A549 (cell line): ENCODE measurements around the gene LILRB3. TPM values are rescaled to one million over a fixed set of nuclear protein-coding genes. Genes with fewer than 3 reads are reported as not detected.

Source experiments
- polyA plus RNA-seq, 4 experiments: library from polyadenylated mRNA; depleted of rRNA in 3 of 4; stranded (reverse); fragments of >200 nt; fragmentation: RNase III in 1 of 4; extraction: RNeasy Plus Mini Kit Qiagen cat#74134 plus additional on column Dnase treatment in 1 of 4; gene quantifications; 2 replicates in 3 of 4; 3 replicates in 1 of 4; pipeline ENCODE4 v1.2.3, GENCODE V29; 2011 to 2017
- small RNA-seq, 6 experiments: library from RNA; depleted of rRNA; stranded (forward); fragments of <200 nt; gene quantifications; one replicate each; pipeline ENCODE3, GENCODE V24; 2012

The LILRB3 gene
- polyA plus RNA-seq, 2 of the 4 experiments (the other 2 are of a cell fraction) = not detected

Small RNA genes lying within 50 kb of the gene (small RNA-seq; reads per million reads assigned to genes)
- gene RNU6-1307P = 0 reads per million in 6 experiments

Other genes with a start within 250 kb of the LILRB3 start
- gene CACNG6, start 231.4 kb downstream of the LILRB3 start, polyA plus RNA-seq (2011; rRNA removed) = 15.6 and 16.2 TPM in 2 replicates
- gene CACNG6, start 231.4 kb downstream of the LILRB3 start, polyA plus RNA-seq (2017; fragmentation: RNase III; extraction: RNeasy Plus Mini Kit Qiagen cat#74134 plus additional on column Dnase treatment) = 4.4 to 8.2 TPM (median 7.3 TPM) in 3 replicates
- gene VSTM1, start 159.1 kb downstream of the LILRB3 start, polyA plus RNA-seq (2011; rRNA removed) = 0.25 and 0.28 TPM in 2 replicates
- 0.50 to 0.94 TPM (median 0.53 TPM) in 3 replicates for gene VSTM1, start 159.1 kb downstream of the LILRB3 start, polyA plus RNA-seq (2017; fragmentation: RNase III; extraction: RNeasy Plus Mini Kit Qiagen cat#74134 plus additional on column Dnase treatment)
- not detected in 2 replicates for gene TARM1, start 141.6 kb downstream of the LILRB3 start, polyA plus RNA-seq (2011; rRNA removed)
- not detected in 3 replicates for gene TARM1, start 141.6 kb downstream of the LILRB3 start, polyA plus RNA-seq (2017; fragmentation: RNase III; extraction: RNeasy Plus Mini Kit Qiagen cat#74134 plus additional on column Dnase treatment)
- gene OSCAR, start 122.2 kb downstream of the LILRB3 start, polyA plus RNA-seq (2011; rRNA removed) = 0.26 and 0.33 TPM in 2 replicates
- 0.28 to 0.63 TPM (median 0.31 TPM) in 3 replicates for gene OSCAR, start 122.2 kb downstream of the LILRB3 start, polyA plus RNA-seq (2017; fragmentation: RNase III; extraction: RNeasy Plus Mini Kit Qiagen cat#74134 plus additional on column Dnase treatment)
- 36.5 and 43.5 TPM in 2 replicates for gene NDUFA3, start 120.2 kb downstream of the LILRB3 start, polyA plus RNA-seq (2011; rRNA removed)
- gene NDUFA3, start 120.2 kb downstream of the LILRB3 start, polyA plus RNA-seq (2017; fragmentation: RNase III; extraction: RNeasy Plus Mini Kit Qiagen cat#74134 plus additional on column Dnase treatment) = 188 to 198 TPM (median 190 TPM) in 3 replicates
- gene TFPT, start 107.3 kb downstream of the LILRB3 start, polyA plus RNA-seq (2011; rRNA removed) = 10.8 and 16.1 TPM in 2 replicates
- 26.1 to 29.2 TPM (median 26.6 TPM) in 3 replicates for gene TFPT, start 107.3 kb downstream of the LILRB3 start, polyA plus RNA-seq (2017; fragmentation: RNase III; extraction: RNeasy Plus Mini Kit Qiagen cat#74134 plus additional on column Dnase treatment)
- gene PRPF31, start 107.3 kb downstream of the LILRB3 start, polyA plus RNA-seq (2011; rRNA removed) = 66.9 and 69.8 TPM in 2 replicates
- gene PRPF31, start 107.3 kb downstream of the LILRB3 start, polyA plus RNA-seq (2017; fragmentation: RNase III; extraction: RNeasy Plus Mini Kit Qiagen cat#74134 plus additional on column Dnase treatment) = 164 to 169 TPM (median 164 TPM) in 3 replicates
- 24.9 and 28.3 TPM in 2 replicates for gene CNOT3, start 85.2 kb downstream of the LILRB3 start, polyA plus RNA-seq (2011; rRNA removed)
- gene CNOT3, start 85.2 kb downstream of the LILRB3 start, polyA plus RNA-seq (2017; fragmentation: RNase III; extraction: RNeasy Plus Mini Kit Qiagen cat#74134 plus additional on column Dnase treatment) = 59.2 to 62.6 TPM (median 62.4 TPM) in 3 replicates
- 6.8 and 13.3 TPM in 2 replicates for gene LENG1, start 63.3 kb downstream of the LILRB3 start, polyA plus RNA-seq (2011; rRNA removed)
- 11.1 to 13.9 TPM (median 13.8 TPM) in 3 replicates for gene LENG1, start 63.3 kb downstream of the LILRB3 start, polyA plus RNA-seq (2017; fragmentation: RNase III; extraction: RNeasy Plus Mini Kit Qiagen cat#74134 plus additional on column Dnase treatment)
- 0.61 and 0.84 TPM in 2 replicates for gene TMC4, start 49.8 kb downstream of the LILRB3 start, polyA plus RNA-seq (2011; rRNA removed)
- 0.85 to 1.5 TPM (median 1.2 TPM) in 3 replicates for gene TMC4, start 49.8 kb downstream of the LILRB3 start, polyA plus RNA-seq (2017; fragmentation: RNase III; extraction: RNeasy Plus Mini Kit Qiagen cat#74134 plus additional on column Dnase treatment)
- gene MBOAT7, start 33.4 kb downstream of the LILRB3 start, polyA plus RNA-seq (2011; rRNA removed) = 42.1 and 52.4 TPM in 2 replicates
- 129 to 142 TPM (median 133 TPM) in 3 replicates for gene MBOAT7, start 33.4 kb downstream of the LILRB3 start, polyA plus RNA-seq (2017; fragmentation: RNase III; extraction: RNeasy Plus Mini Kit Qiagen cat#74134 plus additional on column Dnase treatment)
- gene TSEN34, start 31.7 kb downstream of the LILRB3 start, polyA plus RNA-seq (2011; rRNA removed) = 53.4 and 61.1 TPM in 2 replicates
- gene TSEN34, start 31.7 kb downstream of the LILRB3 start, polyA plus RNA-seq (2017; fragmentation: RNase III; extraction: RNeasy Plus Mini Kit Qiagen cat#74134 plus additional on column Dnase treatment) = 79.0 to 90.9 TPM (median 87.7 TPM) in 3 replicates
- gene RPS9, start 22.1 kb downstream of the LILRB3 start, polyA plus RNA-seq (2011; rRNA removed) = 1,440 and 1,504 TPM in 2 replicates
- gene RPS9, start 22.1 kb downstream of the LILRB3 start, polyA plus RNA-seq (2017; fragmentation: RNase III; extraction: RNeasy Plus Mini Kit Qiagen cat#74134 plus additional on column Dnase treatment) = 1,990 to 2,154 TPM (median 2,057 TPM) in 3 replicates
- not detected in 2 replicates for gene LILRA6, start 19.8 kb upstream of the LILRB3 start, polyA plus RNA-seq (2011; rRNA removed)
- gene LILRA6, start 19.8 kb upstream of the LILRB3 start, polyA plus RNA-seq (2017; fragmentation: RNase III; extraction: RNeasy Plus Mini Kit Qiagen cat#74134 plus additional on column Dnase treatment) = not detected in 3 replicates
- not detected in 2 replicates for gene LILRB5, start 34.3 kb upstream of the LILRB3 start, polyA plus RNA-seq (2011; rRNA removed)
- not detected in 3 replicates for gene LILRB5, start 34.3 kb upstream of the LILRB3 start, polyA plus RNA-seq (2017; fragmentation: RNase III; extraction: RNeasy Plus Mini Kit Qiagen cat#74134 plus additional on column Dnase treatment)
- gene LILRB2, start 58.1 kb upstream of the LILRB3 start, polyA plus RNA-seq (2011; rRNA removed) = not detected in 2 replicates
- gene LILRB2, start 58.1 kb upstream of the LILRB3 start, polyA plus RNA-seq (2017; fragmentation: RNase III; extraction: RNeasy Plus Mini Kit Qiagen cat#74134 plus additional on column Dnase treatment) = not detected in 3 replicates
- gene LILRA5, start 90.2 kb upstream of the LILRB3 start, polyA plus RNA-seq (2011; rRNA removed) = not detected in 2 replicates
- gene LILRA5, start 90.2 kb upstream of the LILRB3 start, polyA plus RNA-seq (2017; fragmentation: RNase III; extraction: RNeasy Plus Mini Kit Qiagen cat#74134 plus additional on column Dnase treatment) = not detected in 3 replicates
- not detected in 2 replicates for gene LILRA4, start 116.2 kb upstream of the LILRB3 start, polyA plus RNA-seq (2011; rRNA removed)
- not detected in 3 replicates for gene LILRA4, start 116.2 kb upstream of the LILRB3 start, polyA plus RNA-seq (2017; fragmentation: RNase III; extraction: RNeasy Plus Mini Kit Qiagen cat#74134 plus additional on column Dnase treatment)
- not detected in 2 replicates for gene LAIR1, start 141.9 kb upstream of the LILRB3 start, polyA plus RNA-seq (2011; rRNA removed)
- gene LAIR1, start 141.9 kb upstream of the LILRB3 start, polyA plus RNA-seq (2017; fragmentation: RNase III; extraction: RNeasy Plus Mini Kit Qiagen cat#74134 plus additional on column Dnase treatment) = not detected in 3 replicates
- gene TTYH1, start 192.5 kb upstream of the LILRB3 start, polyA plus RNA-seq (2011; rRNA removed) = 0.31 and 0.56 TPM in 2 replicates
- 0.15 to 0.32 TPM in 2 of 3 replicates, not detected in the other for gene TTYH1, start 192.5 kb upstream of the LILRB3 start, polyA plus RNA-seq (2017; fragmentation: RNase III; extraction: RNeasy Plus Mini Kit Qiagen cat#74134 plus additional on column Dnase treatment)
- 30.6 and 52.8 TPM in 2 replicates for gene LENG8, start 226.2 kb upstream of the LILRB3 start, polyA plus RNA-seq (2011; rRNA removed)
- gene LENG8, start 226.2 kb upstream of the LILRB3 start, polyA plus RNA-seq (2017; fragmentation: RNase III; extraction: RNeasy Plus Mini Kit Qiagen cat#74134 plus additional on column Dnase treatment) = 137 to 148 TPM (median 140 TPM) in 3 replicates
- gene LENG9, start 240.8 kb upstream of the LILRB3 start, polyA plus RNA-seq (2011; rRNA removed) = 1.9 and 2.1 TPM in 2 replicates
- gene LENG9, start 240.8 kb upstream of the LILRB3 start, polyA plus RNA-seq (2017; fragmentation: RNase III; extraction: RNeasy Plus Mini Kit Qiagen cat#74134 plus additional on column Dnase treatment) = 3.8 to 4.9 TPM (median 4.1 TPM) in 3 replicates